NCI-H1694 (cell line): ENCODE data around the gene NLRP11.

Experiments
- DNase-seq: peaks from one replicate; lab custom pipeline; 2025; lab: John Stamatoyannopoulos, UW

The NLRP11 gene

DNA sequence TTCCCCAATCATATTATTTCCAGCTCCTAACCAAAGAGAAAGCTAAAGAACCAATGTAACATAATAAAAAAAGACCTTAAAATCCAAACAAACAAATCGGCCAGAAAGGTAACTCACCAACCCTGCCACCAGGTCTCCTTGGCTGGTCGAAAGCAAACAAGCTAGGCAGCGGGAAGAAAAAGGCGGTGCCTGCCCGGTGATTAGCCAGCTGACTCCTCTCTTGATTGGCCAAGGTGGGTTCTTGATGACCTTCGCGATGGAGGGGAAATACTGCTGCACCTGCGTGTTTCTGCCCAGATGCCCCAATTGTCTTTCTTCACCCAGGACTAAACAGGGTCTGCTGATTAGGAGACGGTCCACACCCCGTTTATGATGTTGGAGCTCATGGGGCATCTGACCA, at the start of gene NLRP11:
Gene NLRP11 (minus strand): TSS at position 154 of the 400 bp plus-strand sequence. CDS start 13,825 bp downstream, outside the sequence.
- DNase-seq, result no peak

DNA sequence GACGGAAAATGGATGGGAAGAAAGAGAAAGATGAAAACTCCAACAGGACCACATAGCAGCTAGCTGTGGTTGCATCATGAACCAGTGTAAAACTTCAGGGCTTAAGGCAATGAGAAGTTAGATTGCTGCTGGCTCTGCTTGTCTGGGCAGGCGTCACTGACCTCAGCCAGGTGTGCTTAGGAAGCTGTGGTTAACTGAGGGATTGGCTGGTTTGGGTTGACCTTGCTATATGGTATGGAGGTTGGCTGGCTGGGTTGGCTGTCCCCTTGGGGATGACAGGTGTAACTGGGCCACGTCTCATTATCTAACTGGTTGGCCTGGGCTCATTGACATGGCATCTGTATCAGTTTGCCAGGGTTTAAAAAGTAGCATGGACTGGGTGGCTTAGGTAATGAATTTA, 45.4 kb upstream of the NLRP11 start:
- no peak for DNase-seq

GRCh38 chr19:55870736-55871135, 38.9 kb upstream of the NLRP11 start:
- no peak for DNase-seq

GRCh38 chr19:55867101-55867500, 35.3 kb upstream of the NLRP11 start:
- no peak for DNase-seq

DNA sequence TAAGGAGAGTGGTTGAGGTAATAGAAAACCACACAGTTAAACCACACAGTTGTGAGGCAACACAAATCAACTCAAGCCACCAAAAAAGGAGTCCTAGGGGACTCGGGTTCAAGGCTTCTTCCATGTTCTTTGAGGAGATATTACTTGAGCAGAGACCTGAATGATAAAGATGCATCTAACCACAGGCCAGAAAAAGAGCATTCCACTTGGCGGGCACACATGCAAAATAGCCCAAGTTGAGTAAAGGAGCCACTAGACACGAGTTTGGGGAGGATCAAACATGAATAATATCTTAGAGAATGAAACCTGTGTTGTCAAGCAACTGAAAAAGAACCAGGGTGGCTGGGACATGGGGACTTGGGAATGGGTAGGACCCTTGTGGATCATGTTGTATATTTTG, 34.7 kb upstream of the NLRP11 start:
- no peak for DNase-seq

GRCh38 chr19:55858969-55859368, 27.2 kb upstream of the NLRP11 start:
- no peak for DNase-seq

GRCh38 chr19:55858401-55858800, 26.6 kb upstream of the NLRP11 start:
- DNase-seq, result no peak

- no peak for DNase-seq
Observed at GRCh38 chr19:55857974-55858373, 26.2 kb upstream of the NLRP11 start.

GRCh38 chr19:55857149-55857548, 25.4 kb upstream of the NLRP11 start:
- DNase-seq, result no peak

- DNase-seq, result no peak
Observed at GRCh38 chr19:55855160-55855559, 23.4 kb upstream of the NLRP11 start.

DNA sequence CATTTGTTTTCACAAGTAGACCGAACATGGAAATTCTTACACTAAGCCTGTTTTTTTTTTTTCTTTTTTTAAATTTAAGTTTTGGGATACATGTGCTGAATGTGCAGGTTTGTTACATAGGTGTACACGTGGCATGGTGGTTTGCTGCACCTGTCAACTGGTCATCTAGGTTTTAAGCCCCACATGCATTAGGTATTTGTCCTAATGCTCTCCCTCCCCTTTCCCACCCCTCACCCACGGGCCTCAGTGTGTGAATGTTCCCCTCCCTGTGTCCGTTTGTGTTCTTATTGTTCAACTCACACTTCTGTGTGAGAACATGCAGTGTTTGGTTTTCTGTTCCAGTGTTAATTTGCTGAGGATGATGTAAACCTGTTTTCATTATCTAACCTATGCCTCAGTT, 7.1 kb upstream of the NLRP11 start:
- no peak for DNase-seq

- no peak for DNase-seq
Observed at GRCh38 chr19:55838251-55838650, 6.5 kb upstream of the NLRP11 start.

- DNase-seq, result no peak
Observed at GRCh38 chr19:55836340-55836739, 4.5 kb upstream of the NLRP11 start, which contains the start of gene NLRP4. TSS of gene NLRP4 (plus strand) at chr19:55836540. CDS start at chr19:55852081, 15,541 bp downstream.

DNA sequence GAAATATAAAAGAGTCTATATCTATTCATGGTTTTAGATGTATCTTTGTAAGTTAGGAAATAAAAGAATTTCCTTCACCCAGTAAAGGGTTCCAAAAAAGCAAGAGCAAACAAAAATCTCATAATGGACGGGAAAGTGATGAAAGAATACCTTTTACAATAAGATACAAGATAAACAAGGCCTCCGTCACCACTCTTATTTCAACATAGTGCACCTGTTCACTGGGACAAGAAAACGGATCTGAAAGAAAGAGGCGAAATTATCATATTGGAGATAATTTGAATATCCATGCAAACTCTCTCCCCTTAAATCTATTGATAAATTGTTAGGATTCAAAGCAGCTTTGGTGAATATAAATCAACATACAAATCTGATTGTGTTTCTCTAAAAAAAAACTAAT, 877 bp upstream of the NLRP11 start:
- no peak for DNase-seq

- no peak for DNase-seq
Observed at GRCh38 chr19:55830656-55831055, 1.1 kb downstream of the NLRP11 start.

DNA sequence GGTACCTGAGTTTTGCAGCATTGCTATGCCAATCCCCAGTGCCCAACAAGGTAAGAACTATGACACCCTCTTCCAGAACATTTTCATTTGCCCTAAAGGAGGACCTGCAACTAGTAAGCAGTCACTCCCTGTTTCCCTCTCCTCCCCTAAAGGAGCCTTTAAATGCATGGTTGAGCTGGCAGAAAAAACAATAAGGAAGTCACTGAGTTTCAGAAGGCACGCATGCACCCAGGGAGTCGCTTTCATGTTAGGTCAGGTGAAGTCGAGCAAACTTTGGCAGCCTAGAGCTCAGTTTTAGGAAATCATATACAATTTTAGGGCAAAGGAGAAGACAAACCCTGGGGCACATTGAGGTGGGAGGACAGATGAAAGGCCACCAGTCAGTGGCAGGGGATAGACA, 11.8 kb downstream of the NLRP11 start:
- no peak for DNase-seq

- DNase-seq, result no peak
Observed at GRCh38 chr19:55813906-55814305, 17.9 kb downstream of the NLRP11 start.

DNA sequence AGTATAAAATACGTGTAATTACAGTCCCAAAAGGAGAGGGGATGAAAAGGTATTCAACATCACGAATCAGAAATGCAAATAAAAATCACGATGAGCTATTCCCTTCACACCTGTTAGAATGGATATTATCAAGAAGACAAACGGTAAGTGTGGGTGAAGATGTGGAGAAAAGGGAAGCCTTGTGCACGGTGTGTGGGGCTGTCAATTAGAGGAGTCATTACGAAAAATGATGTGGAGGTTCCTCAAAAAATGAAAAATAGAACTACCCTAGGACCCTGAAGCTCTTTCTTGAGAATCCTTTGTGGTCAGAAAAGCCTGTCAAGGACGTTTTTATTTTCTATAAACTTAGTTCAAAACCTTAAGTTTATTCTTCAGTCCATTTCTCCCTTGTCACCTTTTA, 19.4 kb downstream of the NLRP11 start:
- DNase-seq, result no peak

GRCh38 chr19:55811340-55811739, 20.5 kb downstream of the NLRP11 start:
- no peak for DNase-seq

GRCh38 chr19:55809381-55810058, 22.3 kb downstream of the NLRP11 start:
- peak; percentile 76 for DNase-seq

DNA sequence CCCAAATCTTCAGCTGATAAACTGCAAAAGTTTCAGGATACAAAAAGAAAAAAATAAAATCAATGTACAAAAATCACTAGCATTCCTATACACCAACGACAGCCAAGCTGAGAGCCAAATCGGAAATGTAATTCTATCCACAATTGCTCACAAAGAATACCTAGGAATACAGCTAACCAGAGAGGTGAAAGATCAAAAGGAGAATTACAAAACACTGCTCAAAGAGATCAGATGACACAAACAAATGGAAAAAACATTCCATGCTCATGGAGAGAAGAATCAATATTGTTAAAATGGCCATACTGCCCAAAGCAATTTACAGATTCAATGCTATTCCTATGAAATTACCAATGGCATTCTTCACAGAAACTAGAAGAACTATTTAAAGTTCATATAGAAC, 29.5 kb downstream of the NLRP11 start:
- DNase-seq, result no peak

GRCh38 chr19:55801416-55801815, 30.4 kb downstream of the NLRP11 start:
- DNase-seq, result no peak

DNA sequence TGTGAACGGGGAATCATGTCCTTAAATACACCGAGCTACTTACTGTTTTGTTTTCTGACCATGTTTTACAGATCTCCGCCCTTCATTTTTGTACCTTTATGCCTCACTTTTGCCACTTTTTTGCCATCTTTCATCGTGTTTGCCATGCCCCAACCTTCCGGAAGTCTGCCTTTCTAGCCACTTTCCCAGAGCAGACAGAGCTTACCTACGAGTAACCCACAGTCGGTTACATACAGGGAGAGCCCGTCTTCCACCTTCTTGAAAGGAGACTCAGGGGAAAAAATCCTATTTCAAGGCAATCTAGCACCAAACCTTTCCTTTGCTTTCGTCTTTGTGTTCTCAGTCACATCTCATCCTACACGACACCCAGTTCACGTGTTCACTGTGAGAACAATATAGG, 36.8 kb downstream of the NLRP11 start:
- DNase-seq, result no peak

DNA sequence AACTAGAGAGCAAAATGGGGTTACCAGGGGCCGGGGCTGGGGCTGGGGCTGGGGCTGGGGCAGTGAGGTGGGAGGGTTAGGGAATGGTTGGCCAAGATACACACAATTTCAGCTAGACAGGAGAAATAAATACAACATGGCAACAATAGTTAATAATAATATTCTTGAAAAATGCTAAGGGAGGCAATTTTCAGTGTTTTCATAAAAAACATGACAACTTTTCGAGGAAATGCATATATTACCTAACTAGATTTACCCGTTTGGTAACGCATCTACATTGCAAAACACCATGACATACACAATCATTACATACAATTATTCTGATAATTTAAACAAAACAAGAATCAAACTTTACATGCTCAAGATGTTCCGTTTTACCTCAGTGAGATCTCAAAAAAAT, 50.7 kb downstream of the NLRP11 start:
- no peak for DNase-seq
